ENCODE data around the gene TMEM223. TPM values are rescaled to one million over a fixed set of nuclear protein-coding genes. Genes with fewer than 3 reads are reported as not detected.
"Not testable (repeated sequence)": the region's sequence is repeated elsewhere in the genome, so short reads cannot be mapped to it uniquely, and the experiment has no call there.

Gene TMEM223
- polyA plus RNA-seq (2013): 12.0 TPM

GRCh38 chr11:62791501-62792201 lies at the start of gene TMEM223:
Gene TMEM223, minus strand, starts transcription at chr11:62792006. Its CDS starts 12 bp downstream, at chr11:62791994.
- Histone ChIP-seq H3K27ac (ENCODE audit: insufficient read depth in 1 of 2, low read depth in 1 of 2, low read length in 2 of 2, poor library complexity in 1 of 2, severe bottlenecking in 2 of 2) (peak within 1 kb of the TSS; percentile 66 to 88), H3K9me3 (ENCODE audit: control extremely low read depth in 1 of 5, control insufficient read depth in 4 of 5, insufficient read depth in 2 of 5, low read depth in 1 of 5, low read length in 4 of 5) (no peaks in the 10 kb centered on the region), H3K4me1 (ENCODE audit: control extremely low read depth in 1 of 4, control insufficient read depth in 4 of 4, insufficient read depth in 4 of 4, low read length in 3 of 4) (peaks cover 8 to 44% (median 40%) of the 10 kb centered on the region in 4 experiments), H3K36me3 (ENCODE audit: control insufficient read depth in 4 of 4, insufficient read depth in 4 of 4, low read length in 3 of 4) (peaks cover 17 to 62% (median 44%) of the 10 kb centered on the region in 4 experiments), H3K4me3 (ENCODE audit: control insufficient read depth in 1 of 7, extremely low read depth in 1 of 7, insufficient read depth in 4 of 7, low read depth in 2 of 7, low read length in 6 of 7) (peak within 1 kb of the TSS; percentile 81 to 98 (median 89)), H3K27me3 (replicated peaks in 2 of 5; ENCODE audit: control insufficient read depth in 4 of 5, insufficient read depth in 5 of 5, low read length in 4 of 5) (no peaks in the 10 kb centered on the region)
- peak; percentile 82 to 91 (median 87) for DNase-seq
- CTCF ChIA-PET: interaction anchor here (1.2 to 1.6 kb wide), 3 partner anchors 12 to 24 kb away, joined by 3 to 6 read pairs (median 5); partner anchors contain the start of gene NXF1
- POLR2A ChIA-PET: interaction anchor here (1.0 to 2.6 kb wide), 3 partner anchors 9 to 64 kb away, joined by 3 to 6 read pairs (median 3); partner anchors contain the start of genes HNRNPUL2, STX5 and TTC9C
- under 1% methylated on average over 47 of the region's 58 CpGs for WGBS (ENCODE audit: insufficient coverage)

- Histone ChIP-seq H3K4me1 (ENCODE audit: control extremely low read depth in 1 of 4, control insufficient read depth in 4 of 4, insufficient read depth in 4 of 4, low read length in 3 of 4) (peaks cover 8 to 37% (median 25%) of the 10 kb centered on the region in 4 experiments), H3K27ac (ENCODE audit: insufficient read depth in 1 of 2, low read depth in 1 of 2, low read length in 2 of 2, poor library complexity in 1 of 2, severe bottlenecking in 2 of 2) (peak overlapping the region; percentile 78 to 99), H3K4me3 (ENCODE audit: control insufficient read depth in 1 of 7, extremely low read depth in 1 of 7, insufficient read depth in 4 of 7, low read depth in 2 of 7, low read length in 6 of 7) (peak overlapping the region; percentile 26 to 99 (median 96)), H3K36me3 (ENCODE audit: control insufficient read depth in 4 of 4, insufficient read depth in 4 of 4, low read length in 3 of 4) (peaks cover 5 to 17% (median 10%) of the 10 kb centered on the region in 4 experiments)
- H3K9me3 ChIP-seq (ENCODE audit: control extremely low read depth in 1 of 5, control insufficient read depth in 4 of 5, insufficient read depth in 2 of 5, low read depth in 1 of 5, low read length in 4 of 5); H3K27me3 ChIP-seq (replicated peaks in 2 of 5; ENCODE audit: control insufficient read depth in 4 of 5, insufficient read depth in 5 of 5, low read length in 4 of 5): not testable (repeated sequence)
- DNase-seq: peak; percentile 72 to 83 (median 79)
- CTCF ChIA-PET: interaction anchor here (0.7 to 2.1 kb wide), 12 partner anchors 8 to 281 kb away, joined by 3 to 7 read pairs (median 3); partner anchors contain the start of genes POLR2G, STX5, TEX54 and TMEM179B
- 1% methylated on average over 34 of the region's 41 CpGs for WGBS (ENCODE audit: insufficient coverage)
- POLR2A ChIA-PET: interaction anchor here (0.6 to 4.9 kb wide), 33 partner anchors 10 to 998 kb away, joined by 3 to 121 read pairs (median 6); partner anchors contain the start of genes C11orf98, CSKMT, HNRNPUL2 and INTS5
Observed at GRCh38 chr11:62840721-62841360, 49.0 kb upstream of the TMEM223 start.

- WGBS (ENCODE audit: insufficient coverage): under 1% methylated on average over 59 of the region's 62 CpGs
Observed at GRCh38 chr11:62839050-62839945, 47.5 kb upstream of the TMEM223 start, which contains the start of gene WDR74. Gene WDR74, minus strand, starts transcription at chr11:62839590. Its CDS starts 20 bp downstream, at chr11:62839570.

GRCh38 chr11:62835336-62835735 lies 43.5 kb upstream of the TMEM223 start:
- no peak for DNase-seq
- WGBS (ENCODE audit: insufficient coverage): over 99% methylated on average over 8 of the region's 8 CpGs
- Histone ChIP-seq H3K4me1 (ENCODE audit: control extremely low read depth in 1 of 4, control insufficient read depth in 4 of 4, insufficient read depth in 4 of 4, low read length in 3 of 4) (peaks cover 10 to 39% (median 30%) of the 10 kb centered on the region in 4 experiments), H3K27ac (ENCODE audit: insufficient read depth in 1 of 2, low read depth in 1 of 2, low read length in 2 of 2, poor library complexity in 1 of 2, severe bottlenecking in 2 of 2) (no peak overlapping the region), H3K4me3 (ENCODE audit: control insufficient read depth in 1 of 7, extremely low read depth in 1 of 7, insufficient read depth in 4 of 7, low read depth in 2 of 7, low read length in 6 of 7) (no peak overlapping the region), H3K27me3 (replicated peaks in 2 of 5; ENCODE audit: control insufficient read depth in 4 of 5, insufficient read depth in 5 of 5, low read length in 4 of 5) (no peaks in the 10 kb centered on the region), H3K9me3 (ENCODE audit: control extremely low read depth in 1 of 5, control insufficient read depth in 4 of 5, insufficient read depth in 2 of 5, low read depth in 1 of 5, low read length in 4 of 5) (no peaks in the 10 kb centered on the region), H3K36me3 (ENCODE audit: control insufficient read depth in 4 of 4, insufficient read depth in 4 of 4, low read length in 3 of 4) (peaks cover 12 to 42% (median 36%) of the 10 kb centered on the region in 4 experiments)
- ChIA-PET CTCF (interaction anchor here (0.7 to 1.3 kb wide), 3 partner anchors 20 to 48 kb away, joined by 3 to 6 read pairs (median 3); no protein-coding TSS in a partner anchor), POLR2A (no interaction called here)

More at GRCh38 chr11:62839050-62839945, 47.5 kb upstream of the TMEM223 start, which contains the start of gene WDR74:
- Histone ChIP-seq H3K4me3 (ENCODE audit: control insufficient read depth in 1 of 7, extremely low read depth in 1 of 7, insufficient read depth in 4 of 7, low read depth in 2 of 7, low read length in 6 of 7) (peak within 1 kb of the TSS; percentile 88 to 99 (median 96)), H3K4me1 (ENCODE audit: control extremely low read depth in 1 of 4, control insufficient read depth in 4 of 4, insufficient read depth in 4 of 4, low read length in 3 of 4) (peaks cover 8 to 37% (median 25%) of the 10 kb centered on the region in 4 experiments), H3K9me3 (ENCODE audit: control extremely low read depth in 1 of 5, control insufficient read depth in 4 of 5, insufficient read depth in 2 of 5, low read depth in 1 of 5, low read length in 4 of 5) (no peaks in the 10 kb centered on the region), H3K27me3 (replicated peaks in 2 of 5; ENCODE audit: control insufficient read depth in 4 of 5, insufficient read depth in 5 of 5, low read length in 4 of 5) (no peaks in the 10 kb centered on the region), H3K36me3 (ENCODE audit: control insufficient read depth in 4 of 4, insufficient read depth in 4 of 4, low read length in 3 of 4) (peaks cover 12 to 32% (median 25%) of the 10 kb centered on the region in 4 experiments), H3K27ac (ENCODE audit: insufficient read depth in 1 of 2, low read depth in 1 of 2, low read length in 2 of 2, poor library complexity in 1 of 2, severe bottlenecking in 2 of 2) (peak within 1 kb of the TSS; percentile 79 to 99)
- DNase-seq: peak; percentile 95 to 98 (median 97)
- CTCF ChIA-PET: interaction anchor here (0.6 to 1.6 kb wide), 3 partner anchors 16 to 109 kb away, joined by 3 to 5 read pairs (median 3); no protein-coding TSS in a partner anchor
- POLR2A ChIA-PET: interaction anchor here (0.6 to 4.9 kb wide), 8 partner anchors 8 to 939 kb away, joined by 3 to 121 read pairs (median 4); partner anchors contain the start of genes SLC3A2, STX5 and TMEM179B

GRCh38 chr11:62832336-62833234 lies 40.8 kb upstream of the TMEM223 start, which contains the start of gene TEX54:
Gene TEX54, minus strand, starts transcription at chr11:62832841.
- Histone ChIP-seq H3K36me3 (ENCODE audit: control insufficient read depth in 4 of 4, insufficient read depth in 4 of 4, low read length in 3 of 4) (peaks cover 12 to 43% (median 39%) of the 10 kb centered on the region in 4 experiments), H3K4me3 (ENCODE audit: control insufficient read depth in 1 of 7, extremely low read depth in 1 of 7, insufficient read depth in 4 of 7, low read depth in 2 of 7, low read length in 6 of 7) (peak within 1 kb of the TSS; percentile 71 to 93 (median 89)), H3K27ac (ENCODE audit: insufficient read depth in 1 of 2, low read depth in 1 of 2, low read length in 2 of 2, poor library complexity in 1 of 2, severe bottlenecking in 2 of 2) (peak within 1 kb of the TSS; percentile 95 to 96), H3K4me1 (ENCODE audit: control extremely low read depth in 1 of 4, control insufficient read depth in 4 of 4, insufficient read depth in 4 of 4, low read length in 3 of 4) (peaks cover 8 to 28% (median 20%) of the 10 kb centered on the region in 4 experiments), H3K9me3 (ENCODE audit: control extremely low read depth in 1 of 5, control insufficient read depth in 4 of 5, insufficient read depth in 2 of 5, low read depth in 1 of 5, low read length in 4 of 5) (no peaks in the 10 kb centered on the region), H3K27me3 (replicated peaks in 2 of 5; ENCODE audit: control insufficient read depth in 4 of 5, insufficient read depth in 5 of 5, low read length in 4 of 5) (no peaks in the 10 kb centered on the region)
- ChIA-PET POLR2A (interaction anchor here (0.6 to 4.5 kb wide), 13 partner anchors 8 to 186 kb away, joined by 3 to 57 read pairs (median 4); partner anchors contain the start of genes C11orf98, CSKMT, GANAB and HNRNPUL2), CTCF (interaction anchor here (0.8 to 2.0 kb wide), 9 partner anchors 8 to 126 kb away, joined by 3 to 7 read pairs (median 3); partner anchors contain the start of genes BSCL2 and TMEM179B)
- 11% methylated on average over 26 of the region's 40 CpGs for WGBS (ENCODE audit: insufficient coverage)
- DNase-seq: no peak
